ENCODE measurements around the gene WBP2NL. TPM values are rescaled to one million over a fixed set of nuclear protein-coding genes. Genes with fewer than 3 reads are reported as not detected.

Gene WBP2NL
- total RNA-seq, 2 donors from 2014 or later = 1.1 to 1.2 TPM

Other genes with a start within 250 kb of the WBP2NL start
- 1 to 10 TPM; 5.1 to 5.7 TPM for gene CCDC134, start 198.1 kb upstream of the WBP2NL start, total RNA-seq
- gene SREBF2, start 165.7 kb upstream of the WBP2NL start, total RNA-seq = 10 to 100 TPM; 48.3 to 52.0 TPM
- gene SHISA8, start 83.7 kb upstream of the WBP2NL start, total RNA-seq = not detected
- gene TNFRSF13C, start 72.0 kb upstream of the WBP2NL start, total RNA-seq = under 1 TPM; 0.28 to 0.33 TPM
- gene CENPM, start 51.6 kb upstream of the WBP2NL start, total RNA-seq = not detected
- gene SEPTIN3, start 29.3 kb upstream of the WBP2NL start, total RNA-seq = under 1 TPM; 0.14 to 0.23 TPM
- 10 to 100 TPM; 18.4 to 29.7 TPM for gene NAGA, start 72.0 kb downstream of the WBP2NL start, total RNA-seq
- gene PHETA2, start 75.5 kb downstream of the WBP2NL start, total RNA-seq = 10 to 100 TPM; 15.2 to 17.3 TPM
- gene SMDT1, start 80.9 kb downstream of the WBP2NL start, total RNA-seq = 10 to 100 TPM; 63.9 to 67.2 TPM
- gene NDUFA6, start 92.0 kb downstream of the WBP2NL start, total RNA-seq = 10 to 100 TPM; 48.1 to 52.1 TPM
- under 1 TPM; 0.37 to 0.48 TPM for gene CYP2D6, start 132.0 kb downstream of the WBP2NL start, total RNA-seq

All from posterior vena cava (tissue), 2 donors.